A673 (cell line): ENCODE results near the gene ANKMY1. TPM values are rescaled to one million over a fixed set of nuclear protein-coding genes. Genes with fewer than 3 reads are reported as not detected.

Source experiments
- BruUV-seq: library from RNA; stranded (reverse); fragments of 400-500 nt; replicated peaks from 2 replicates; lab custom pipeline; 2021; lab: Mats Ljungman, UMichigan
- CTCF ChIA-PET: fragments of 300-600 bp; sonication (Branson Sonifier 250); formaldehyde crosslinking; loops from one replicate; lab custom pipeline; 2022; ENCODE audit warnings: antibody characterized with exemption; lab: Charles Lee
- POLR2A ChIA-PET: fragments of 300-600 bp; sonication (Branson Sonifier 250); formaldehyde crosslinking; loops from one replicate; lab custom pipeline; 2022; ENCODE audit warnings: antibody characterized with exemption; ENCODE audit not compliant: low non-redundant PET; lab: Charles Lee
- DNase-seq: peaks from one replicate; pipeline ENCODE4 v3.0.0-alpha.2; 2015; ENCODE audit warnings: low spot score
- H3K27ac ChIP-seq: fragments of 200-600 bp; sonication (generic); 2 replicates; pipeline ENCODE4 v1.5.1; 2016; ENCODE audit warnings: mixed run types, low read depth, mild to moderate bottlenecking, mixed read lengths, antibody characterized with exemption, low read length; ENCODE audit not compliant: poor library complexity, severe bottlenecking
- H3K27me3 ChIP-seq: fragments of 200-600 bp; sonication (generic); replicated peaks from 2 replicates; pipeline ENCODE4 v1.6.1; 2017; ENCODE audit warnings: mixed run types, low read depth, mild to moderate bottlenecking, mixed read lengths, antibody characterized with exemption, low read length; ENCODE audit not compliant: insufficient read depth, poor library complexity
- H3K36me3 ChIP-seq: fragments of 200-600 bp; sonication (generic); 2 replicates; pipeline ENCODE4 v1.6.1; 2016; ENCODE audit warnings: mixed run types, mild to moderate bottlenecking, mixed read lengths, antibody characterized with exemption, low read length; ENCODE audit not compliant: insufficient read depth, poor library complexity, severe bottlenecking
- H3K4me1 ChIP-seq: fragments of 200-600 bp; sonication (generic); 2 replicates; pipeline ENCODE4 v1.6.1; 2017; ENCODE audit warnings: mixed run types, mild to moderate bottlenecking, mixed read lengths, antibody characterized with exemption, low read length; ENCODE audit not compliant: insufficient read depth, poor library complexity, severe bottlenecking
- H3K4me3 ChIP-seq: fragments of 200-600 bp; sonication (generic); 2 replicates; pipeline ENCODE4 v1.5.1; 2016; ENCODE audit warnings: low read depth, mixed run types, mild to moderate bottlenecking, mixed read lengths, low read length; ENCODE audit not compliant: poor library complexity, severe bottlenecking
- H3K9me3 ChIP-seq: fragments of 200-600 bp; sonication (generic); 2 replicates; pipeline ENCODE4 v1.6.1; 2016; ENCODE audit warnings: mixed run types, low read depth, mild to moderate bottlenecking, mixed read lengths, antibody characterized with exemption, low read length; ENCODE audit not compliant: poor library complexity, severe bottlenecking
- EZH2 ChIP-seq: fragments of 200-600 bp; sonication (generic); IDR thresholded peaks from 2 replicates; pipeline ENCODE4 v1.6.1; 2017; ENCODE audit warnings: borderline replicate concordance, low read depth, mild to moderate bottlenecking, mixed read lengths, antibody characterized with exemption, low read length; ENCODE audit not compliant: poor library complexity, severe bottlenecking
- intact Hi-C: fragments of 100-400 bp; cut with micrococcal nuclease; formaldehyde crosslinking; loops from one replicate; pipeline ENCODE4 v1.10.0; 2022; ENCODE audit not compliant: unreplicated experiment
- total RNA-seq: library from RNA; stranded (reverse); gene quantifications from 2 replicates; pipeline ENCODE4 v1.2.3, GENCODE V29; 2021
- TF ChIP-seq, protein P1 (sequence below): fragments of 300-800, 200-600 bp; sonication (generic); conservative IDR thresholded peaks from 2 replicates; pipeline ENCODE4 v1.5.1; 2017; ENCODE audit warnings: low read depth, mild to moderate bottlenecking, antibody characterized with exemption, low read length, moderate library complexity, mixed read lengths

The ANKMY1 gene
- total RNA-seq, 1 experiment from 2014 or later = 21.8 TPM

DNA sequence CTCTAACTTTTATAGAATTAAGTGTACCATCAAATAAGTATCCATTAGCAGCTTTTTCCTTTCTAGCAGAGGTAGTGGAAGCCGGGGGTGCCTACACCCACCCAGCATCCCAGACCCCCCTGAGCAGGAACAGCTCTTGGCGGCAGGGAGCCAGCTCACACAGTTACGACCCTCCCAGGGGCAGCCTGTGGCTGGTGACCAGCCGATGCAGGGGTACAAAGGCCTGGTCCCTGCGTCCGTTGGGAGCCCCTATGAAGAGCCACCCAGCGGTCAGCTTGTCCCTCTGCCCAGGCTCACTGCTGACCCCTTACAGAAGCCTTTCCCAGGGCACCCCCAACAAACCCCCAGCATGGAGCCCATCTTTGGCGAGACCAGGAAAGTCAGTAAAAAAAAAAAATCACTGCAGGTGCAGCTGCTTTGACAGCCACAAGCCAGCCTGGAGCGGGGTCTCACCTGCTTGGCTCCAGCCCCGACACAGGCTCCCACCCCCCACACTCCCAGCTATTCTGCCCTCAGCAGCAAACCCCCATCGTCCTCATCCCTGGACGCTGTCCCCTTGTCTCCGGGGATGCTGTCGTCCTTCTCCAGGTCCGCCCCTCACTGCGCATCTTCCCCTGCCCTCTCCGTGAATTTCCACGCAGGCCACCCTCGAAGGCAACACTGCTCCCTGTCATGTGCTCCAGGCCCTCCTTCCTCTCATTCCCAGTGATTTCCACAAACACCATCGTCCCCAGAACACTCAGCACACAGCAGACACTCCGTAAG is 79.3 kb downstream of the ANKMY1 start:
- ChIA-PET POLR2A (no interaction called here), CTCF (no interaction called here)
- BruUV-seq = no TSS peak

DNA sequence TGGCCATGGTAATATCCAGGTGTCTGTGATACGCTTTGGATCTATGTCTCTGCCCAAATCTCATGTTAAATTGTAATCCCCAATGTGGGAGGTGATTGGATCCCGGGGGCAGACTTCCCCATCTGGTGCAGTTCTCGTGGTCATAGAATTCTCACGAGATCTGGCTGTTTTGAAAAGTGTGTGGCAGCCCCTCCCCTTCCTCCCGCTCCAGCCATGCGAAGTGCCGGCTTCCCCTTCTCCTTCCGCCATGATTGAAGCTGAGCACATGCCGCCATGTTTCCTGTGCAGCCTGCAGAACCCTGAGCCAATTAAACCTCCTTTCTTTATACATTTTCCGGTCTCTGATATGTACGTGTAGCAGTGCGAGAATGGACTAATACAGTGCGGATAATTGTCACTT is 79.9 kb downstream of the ANKMY1 start:
- no peak for TF ChIP-seq EZH2
- TF ChIP-seq, protein P1, sequence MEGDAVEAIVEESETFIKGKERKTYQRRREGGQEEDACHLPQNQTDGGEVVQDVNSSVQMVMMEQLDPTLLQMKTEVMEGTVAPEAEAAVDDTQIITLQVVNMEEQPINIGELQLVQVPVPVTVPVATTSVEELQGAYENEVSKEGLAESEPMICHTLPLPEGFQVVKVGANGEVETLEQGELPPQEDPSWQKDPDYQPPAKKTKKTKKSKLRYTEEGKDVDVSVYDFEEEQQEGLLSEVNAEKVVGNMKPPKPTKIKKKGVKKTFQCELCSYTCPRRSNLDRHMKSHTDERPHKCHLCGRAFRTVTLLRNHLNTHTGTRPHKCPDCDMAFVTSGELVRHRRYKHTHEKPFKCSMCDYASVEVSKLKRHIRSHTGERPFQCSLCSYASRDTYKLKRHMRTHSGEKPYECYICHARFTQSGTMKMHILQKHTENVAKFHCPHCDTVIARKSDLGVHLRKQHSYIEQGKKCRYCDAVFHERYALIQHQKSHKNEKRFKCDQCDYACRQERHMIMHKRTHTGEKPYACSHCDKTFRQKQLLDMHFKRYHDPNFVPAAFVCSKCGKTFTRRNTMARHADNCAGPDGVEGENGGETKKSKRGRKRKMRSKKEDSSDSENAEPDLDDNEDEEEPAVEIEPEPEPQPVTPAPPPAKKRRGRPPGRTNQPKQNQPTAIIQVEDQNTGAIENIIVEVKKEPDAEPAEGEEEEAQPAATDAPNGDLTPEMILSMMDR = no peak
- BruUV-seq = no TSS peak
- Histone ChIP-seq H3K27ac (no peak overlapping the region), H3K4me3 (no peak overlapping the region), H3K4me1 (no peaks in the 10 kb centered on the region), H3K27me3 (no peaks in the 10 kb centered on the region), H3K36me3 (no peaks in the 10 kb centered on the region), H3K9me3 (peaks cover 17% of the 10 kb centered on the region)
- intact Hi-C loops = no loop called here
- CTCF ChIA-PET = no interaction called here
- DNase-seq = no peak
- POLR2A ChIA-PET = no interaction called here

More for the DNA sequence above, 79.3 kb downstream of the ANKMY1 start:
- no peaks in the 10 kb centered on the region for H3K36me3 ChIP-seq
- intact Hi-C loops = no loop called here
- no peak for TF ChIP-seq EZH2
- TF ChIP-seq, protein P1 = no peak
- H3K4me3 ChIP-seq = no peak overlapping the region
- no peak for DNase-seq
- H3K9me3 ChIP-seq = peaks cover 12% of the 10 kb centered on the region
- no peaks in the 10 kb centered on the region for H3K27me3 ChIP-seq
- no peak overlapping the region for H3K27ac ChIP-seq
- no peaks in the 10 kb centered on the region for H3K4me1 ChIP-seq

DNA sequence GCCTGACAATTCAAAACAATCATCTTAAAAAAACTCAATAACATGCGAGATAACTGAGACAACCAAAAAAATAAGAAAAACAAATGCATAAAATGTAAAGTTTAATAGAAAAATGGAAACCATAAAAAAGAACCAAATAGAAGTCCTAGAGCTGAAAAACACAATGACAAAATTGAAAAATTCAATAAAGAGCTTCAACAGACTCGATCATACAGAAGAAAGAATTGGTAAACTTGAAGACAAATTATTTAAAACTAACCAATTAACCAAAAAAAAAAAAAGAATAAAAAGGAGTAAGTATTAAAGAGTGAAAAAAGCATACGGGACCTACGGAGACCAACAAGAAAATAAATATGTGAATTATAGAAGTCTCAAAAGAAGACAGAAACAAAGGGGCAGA is 84.6 kb downstream of the ANKMY1 start:
- no peaks in the 10 kb centered on the region for H3K4me1 ChIP-seq
- no peak for DNase-seq
- H3K27me3 ChIP-seq = no peaks in the 10 kb centered on the region
- no peak overlapping the region for H3K4me3 ChIP-seq
- intact Hi-C loops = no loop called here
- no peaks in the 10 kb centered on the region for H3K36me3 ChIP-seq
- TF ChIP-seq EZH2 = no peak
- TF ChIP-seq, protein P1 = no peak
- CTCF ChIA-PET = no interaction called here
- H3K9me3 ChIP-seq = peaks cover 17% of the 10 kb centered on the region
- POLR2A ChIA-PET = no interaction called here
- H3K27ac ChIP-seq = no peak overlapping the region
- no TSS peak for BruUV-seq
